ENCODE measurements around the gene CDADC1. TPM values are rescaled to one million over a fixed set of nuclear protein-coding genes. Genes with fewer than 3 reads are reported as not detected.

The CDADC1 gene
- total and polyA plus RNA-seq, 2 donors (not counting 3 experiments of a cell fraction or from before 2014, with no cell fraction given), result 2.4 to 9.1 TPM

DNA sequence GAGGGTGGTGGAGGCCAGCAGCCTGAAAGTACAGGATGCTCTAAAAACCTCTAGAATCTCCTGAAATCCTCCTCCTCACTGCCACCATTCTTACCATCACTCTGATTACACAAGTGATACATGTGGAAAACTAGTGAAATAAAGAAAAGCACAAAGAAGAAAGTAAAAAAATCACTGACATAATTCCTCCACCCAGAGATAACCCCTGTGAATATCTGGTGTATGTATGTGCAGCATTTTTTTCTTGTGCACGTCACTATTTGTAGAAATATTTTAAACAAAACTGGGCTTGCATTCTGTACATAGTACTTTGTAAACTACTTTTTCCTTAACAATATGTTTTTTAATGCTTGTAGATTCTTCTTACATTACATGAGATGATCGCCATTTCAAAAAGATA is 73.2 kb downstream of the CDADC1 start:
- Histone ChIP-seq H3K4me2 (ENCODE audit: insufficient read depth, low read length) (no peak overlapping the region), H3K4me3 (replicated peaks in 1 of 3; ENCODE audit: insufficient read depth in 1 of 3, low read depth in 1 of 3, low read length in 3 of 3) (no peak overlapping the region), H3K79me2 (ENCODE audit: control insufficient read depth, insufficient read depth, low read length) (no peaks in the 10 kb centered on the region), H2AFZ (ENCODE audit: low read depth, low read length) (no peak overlapping the region), H3K27ac (ENCODE audit: insufficient read depth, low read depth, low read length) (no peak overlapping the region), H4K20me1 (replicated peaks; ENCODE audit: control insufficient read depth, extremely low read depth, insufficient read depth, low read length) (no peaks in the 10 kb centered on the region), H3K4me1 (ENCODE audit: control insufficient read depth, extremely low read depth, insufficient read depth, low read length) (no peaks in the 10 kb centered on the region), H3K9me3 (replicated peaks; ENCODE audit: control insufficient read depth, insufficient read depth, low read length) (no peaks in the 10 kb centered on the region), H3K9me1 (replicated peaks; ENCODE audit: control insufficient read depth, extremely low read depth, insufficient read depth, low read length) (no peaks in the 10 kb centered on the region), H3K36me3 (ENCODE audit: control insufficient read depth in 2 of 2, extremely low read depth in 1 of 2, insufficient read depth in 2 of 2, low read length in 2 of 2) (no peaks in the 10 kb centered on the region), H3K27me3 (ENCODE audit: control insufficient read depth in 2 of 2, insufficient read depth in 2 of 2, low read length in 2 of 2) (no peaks in the 10 kb centered on the region), H3K9ac (replicated peaks; ENCODE audit: extremely low read depth, insufficient read depth, low read length) (no peak overlapping the region)
- FAIRE-seq (no peak), DNase-seq (ENCODE audit: low read depth, low spot score) (no peak)
- dilution Hi-C loops (cut with MboI; ENCODE audit: extremely low pct_ligation_motif_present, low sequenced_read_pairs) (no loop called here), intact Hi-C loops (cut with micrococcal nuclease) (no loop called here)
- CTCF ChIA-PET, result interaction anchor here (2.0 kb wide), 1 partner anchor 10 kb away, joined by 6 read pairs; no protein-coding TSS in a partner anchor
- POLR2A ChIA-PET, result no interaction called here
- BruUV-seq (replicated peaks), result no TSS peak
- TF ChIP-seq GATA2 (IDR thresholded peaks at IDR 0.05; ENCODE audit: insufficient read depth, insufficient read length, low read depth, low read length), result no peak
- TF ChIP-seq POLR2AphosphoS5 (IDR thresholded peaks at IDR 0.05; ENCODE audit: insufficient read depth, low read depth, low read length), result no peak
- TF ChIP-seq EZH2 (IDR thresholded peaks at IDR 0.05; ENCODE audit: borderline replicate concordance, low read depth, low read length, severe bottlenecking), result no peak

GRCh38 chr13:49322702-49323101 is 75.0 kb downstream of the CDADC1 start:
- dilution Hi-C loops (cut with MboI; ENCODE audit: extremely low pct_ligation_motif_present, low sequenced_read_pairs), result no loop called here
- H3K4me1 ChIP-seq (ENCODE audit: control insufficient read depth, extremely low read depth, insufficient read depth, low read length), result no peaks in the 10 kb centered on the region
- H4K20me1 ChIP-seq (replicated peaks; ENCODE audit: control insufficient read depth, extremely low read depth, insufficient read depth, low read length), result no peaks in the 10 kb centered on the region
- ChIA-PET CTCF (interaction anchor here (0.8 to 2.0 kb wide), 4 partner anchors 8 to 23 kb away, joined by 3 to 6 read pairs (median 4); no protein-coding TSS in a partner anchor), POLR2A (no interaction called here)
- intact Hi-C loops (cut with micrococcal nuclease), result no loop called here
- H3K4me2 ChIP-seq (ENCODE audit: insufficient read depth, low read length), result no peak overlapping the region
- H3K9ac ChIP-seq (replicated peaks; ENCODE audit: extremely low read depth, insufficient read depth, low read length), result no peak overlapping the region
- no peaks in the 10 kb centered on the region for H3K9me1 ChIP-seq (replicated peaks; ENCODE audit: control insufficient read depth, extremely low read depth, insufficient read depth, low read length)
- TF ChIP-seq JUN (IDR thresholded peaks at IDR 0.05; ENCODE audit: borderline replicate concordance, insufficient read depth, insufficient read length, low read depth), result no peak
- FAIRE-seq, result no peak
- H3K9me3 ChIP-seq (replicated peaks; ENCODE audit: control insufficient read depth, insufficient read depth, low read length), result no peaks in the 10 kb centered on the region
- H2AFZ ChIP-seq (ENCODE audit: low read depth, low read length), result no peak overlapping the region
- no peak overlapping the region for H3K4me3 ChIP-seq (replicated peaks in 1 of 3; ENCODE audit: insufficient read depth in 1 of 3, low read depth in 1 of 3, low read length in 3 of 3)
- BruUV-seq (replicated peaks), result no TSS peak
- no peaks in the 10 kb centered on the region for H3K79me2 ChIP-seq (ENCODE audit: control insufficient read depth, insufficient read depth, low read length)
- DNase-seq (ENCODE audit: low read depth, low spot score), result no peak
- H3K36me3 ChIP-seq (ENCODE audit: control insufficient read depth in 2 of 2, extremely low read depth in 1 of 2, insufficient read depth in 2 of 2, low read length in 2 of 2), result no peaks in the 10 kb centered on the region
- no peaks in the 10 kb centered on the region for H3K27me3 ChIP-seq (ENCODE audit: control insufficient read depth in 2 of 2, insufficient read depth in 2 of 2, low read length in 2 of 2)
- H3K27ac ChIP-seq (ENCODE audit: insufficient read depth, low read depth, low read length), result no peak overlapping the region
